ENCODE measurements around the gene GBP1. TPM values are rescaled to one million over a fixed set of nuclear protein-coding genes. Genes with fewer than 3 reads are reported as not detected.
"Not testable (repeated sequence)": the region's sequence is repeated elsewhere in the genome, so short reads cannot be mapped to it uniquely, and the experiment has no call there.

The GBP1 gene
- total and polyA plus RNA-seq, 10 donors = 15.8 to 134 (median 51.3) TPM

GRCh38 chr1:89087241-89087640, 22.2 kb upstream of the GBP1 start:
- 78 to 89% (median 89%) methylated on average over 8 of the region's 8 CpGs for WGBS, 5 donors

GRCh38 chr1:89085781-89086180, 20.8 kb upstream of the GBP1 start:
- Histone ChIP-seq H3K4me3 (no peak overlapping the region), H3K27me3 (replicated peaks in 1 of 7) (no peaks in the 10 kb centered on the region), H3K4me1 (peaks cover 0 to 10% (median 6%) of the 10 kb centered on the region in 6 donors), H3K27ac (no peak overlapping the region), H3K36me3 (no peaks in the 10 kb centered on the region), H3K9me3 (peaks cover 0 to 2% (median 0%) of the 10 kb centered on the region in 8 donors)
- intact Hi-C loops (cut with DNase I; ENCODE audit: low total_unique reads) = no loop called here
- DNase-seq = no peak
- TF ChIP-seq CTCF (IDR thresholded peaks at IDR 0.05 in 8 of 11, conservative IDR thresholded peaks at IDR 0.05 in 3 of 11) (peak in 7 of 11 experiments; percentile 43 to 76 (median 69)), POLR2A (IDR thresholded peaks at IDR 0.05) (no peak), POLR2AphosphoS5 (IDR thresholded peaks at IDR 0.05) (no peak)

More at GRCh38 chr1:89087241-89087640, 22.2 kb upstream of the GBP1 start:
- H3K27me3 ChIP-seq (replicated peaks in 1 of 7) = no peaks in the 10 kb centered on the region
- H3K4me3 ChIP-seq = no peak overlapping the region
- intact Hi-C loops (cut with DNase I; ENCODE audit: low total_unique reads) = no loop called here
- no peaks in the 10 kb centered on the region for H3K9me3 ChIP-seq
- H3K36me3 ChIP-seq = no peaks in the 10 kb centered on the region
- no peaks in the 10 kb centered on the region for H3K4me1 ChIP-seq
- no peak for DNase-seq
- TF ChIP-seq POLR2AphosphoS5 (IDR thresholded peaks at IDR 0.05) (no peak), CTCF (IDR thresholded peaks at IDR 0.05 in 8 of 11, conservative IDR thresholded peaks at IDR 0.05 in 3 of 11) (no peak), POLR2A (IDR thresholded peaks at IDR 0.05) (no peak)
- H3K27ac ChIP-seq = no peak overlapping the region

- WGBS, 5 donors = 36 to 51% (median 46%) methylated on average over 3 of the region's 3 CpGs
- peaks cover 0 to 14% (median 6%) of the 10 kb centered on the region in 6 donors for H3K4me1 ChIP-seq
- DNase-seq = no peak
- TF ChIP-seq CTCF (IDR thresholded peaks at IDR 0.05 in 8 of 11, conservative IDR thresholded peaks at IDR 0.05 in 3 of 11) (no peak), POLR2A (IDR thresholded peaks at IDR 0.05) (no peak), POLR2AphosphoS5 (IDR thresholded peaks at IDR 0.05) (no peak)
- intact Hi-C loops (cut with DNase I; ENCODE audit: low total_unique reads) = no loop called here
- peaks cover 0 to 24% (median 18%) of the 10 kb centered on the region in 8 donors for H3K9me3 ChIP-seq
- no peaks in the 10 kb centered on the region for H3K36me3 ChIP-seq
- peak overlapping the region; percentile 2 to 76 (median 56) for H3K27ac ChIP-seq
- H3K4me3 ChIP-seq = no peak overlapping the region
- H3K27me3 ChIP-seq (replicated peaks in 1 of 7) = no peaks in the 10 kb centered on the region
Measured at GRCh38 chr1:89081005-89081404, 16.0 kb upstream of the GBP1 start.

- H3K4me3 ChIP-seq; intact Hi-C loops (cut with DNase I; ENCODE audit: low total_unique reads); H3K36me3 ChIP-seq; DNase-seq; H3K27me3 ChIP-seq (replicated peaks in 1 of 7): not testable (repeated sequence)
- peak overlapping the region in 3 of 8 donors; percentile 53 to 76 (median 68) for H3K27ac ChIP-seq
- peaks cover 0 to 14% (median 6%) of the 10 kb centered on the region in 6 donors for H3K4me1 ChIP-seq
- WGBS, 5 donors = 87 to 96% (median 93%) methylated on average over 7 of the region's 7 CpGs
- peaks cover 0 to 24% (median 19%) of the 10 kb centered on the region in 8 donors for H3K9me3 ChIP-seq
Measured at GRCh38 chr1:89080068-89080467, 15.1 kb upstream of the GBP1 start.

- DNase-seq; H3K27ac ChIP-seq; intact Hi-C loops (cut with DNase I; ENCODE audit: low total_unique reads); H3K4me3 ChIP-seq; H3K36me3 ChIP-seq; H3K27me3 ChIP-seq (replicated peaks in 1 of 7): not testable (repeated sequence)
- Histone ChIP-seq H3K9me3 (peaks cover 0 to 20% (median 15%) of the 10 kb centered on the region in 8 donors), H3K4me1 (peaks cover 0 to 29% (median 17%) of the 10 kb centered on the region in 6 donors)
- WGBS, 5 donors = 76 to 84% (median 83%) methylated on average over 8 of the region's 8 CpGs
Measured at GRCh38 chr1:89072466-89073065, 7.6 kb upstream of the GBP1 start.
